Calu3 (cell line): Measurements from ENCODE around the gene MACO1. TPM values are rescaled to one million over a fixed set of nuclear protein-coding genes. Genes with fewer than 3 reads are reported as not detected.

Experiments
- BruUV-seq: library from RNA; stranded (reverse); fragments of 400-500 nt; replicated peaks from 2 replicates; lab custom pipeline; 2021; lab: Mats Ljungman, UMichigan
- CTCF ChIA-PET: fragments of 300-600 bp; sonication (Branson Sonifier 250); formaldehyde crosslinking; loops from one replicate; lab custom pipeline; 2022; ENCODE audit warnings: antibody characterized with exemption; lab: Charles Lee
- DNase-seq: peaks from one replicate; pipeline ENCODE4 v3.0.0; 2022
- H3K27ac Mint-ChIP-seq: one replicate; pipeline ENCODE4 v1.8.0; 2022; ENCODE audit warnings: mixed read lengths; ENCODE audit not compliant: unreplicated experiment
- H3K27me3 Mint-ChIP-seq: one replicate; pipeline ENCODE4 v1.8.0; 2022; ENCODE audit warnings: mixed read lengths; ENCODE audit not compliant: unreplicated experiment
- H3K36me3 Mint-ChIP-seq: one replicate; pipeline ENCODE4 v1.8.0; 2022; ENCODE audit warnings: mild to moderate bottlenecking, moderate library complexity, mixed read lengths; ENCODE audit not compliant: insufficient read depth, unreplicated experiment
- H3K4me1 Mint-ChIP-seq: one replicate; pipeline ENCODE4 v1.8.0; 2022; ENCODE audit warnings: mild to moderate bottlenecking, low read depth, mixed read lengths; ENCODE audit not compliant: unreplicated experiment
- H3K4me3 Mint-ChIP-seq: one replicate; pipeline ENCODE4 v1.8.0; 2022; ENCODE audit warnings: mild to moderate bottlenecking, low read depth, moderate library complexity, mixed read lengths; ENCODE audit not compliant: unreplicated experiment
- H3K9me3 Mint-ChIP-seq: one replicate; pipeline ENCODE4 v1.8.0; 2022; ENCODE audit warnings: low read depth, mixed read lengths; ENCODE audit not compliant: unreplicated experiment
- CTCF ChIP-seq: fragments of 200-600 bp; IDR thresholded peaks from one replicate; pipeline ENCODE4 v1.8.0; 2022; ENCODE audit warnings: antibody characterized with exemption; ENCODE audit not compliant: unreplicated experiment
- intact Hi-C: fragments of 100-400 bp; cut with micrococcal nuclease; formaldehyde crosslinking; loops from one replicate; pipeline ENCODE4 v1.10.0; 2022; ENCODE audit not compliant: unreplicated experiment
- total RNA-seq: library from RNA; stranded (reverse); gene quantifications from 2 replicates; pipeline ENCODE4 v1.2.3, GENCODE V29; 2022

The MACO1 gene
- total RNA-seq, 1 experiment from 2014 or later = 16.4 TPM

- peaks cover 10% of the 10 kb centered on the region for H3K27me3 Mint-ChIP-seq
- DNase-seq = no peak
- TF ChIP-seq CTCF = no peak
- H3K4me3 Mint-ChIP-seq = no peak overlapping the region
- CTCF ChIA-PET = no interaction called here
- intact Hi-C loops = no loop called here
- H3K4me1 Mint-ChIP-seq = no peaks in the 10 kb centered on the region
- H3K27ac Mint-ChIP-seq = no peak overlapping the region
- H3K9me3 Mint-ChIP-seq = peaks cover 2% of the 10 kb centered on the region
- H3K36me3 Mint-ChIP-seq = no peaks in the 10 kb centered on the region
- BruUV-seq = no TSS peak
Measured at GRCh38 chr1:25528881-25529517, 98.3 kb downstream of the MACO1 start.

GRCh38 chr1:25529518-25530185, 99.0 kb downstream of the MACO1 start:
- Mint-ChIP-seq H3K27ac (no peak overlapping the region), H3K9me3 (peaks cover 2% of the 10 kb centered on the region), H3K4me1 (no peaks in the 10 kb centered on the region), H3K36me3 (no peaks in the 10 kb centered on the region), H3K27me3 (peaks cover 10% of the 10 kb centered on the region), H3K4me3 (no peak overlapping the region)
- CTCF ChIA-PET = no interaction called here
- no peak for TF ChIP-seq CTCF
- DNase-seq = no peak
- intact Hi-C loops = no loop called here
- no TSS peak for BruUV-seq

GRCh38 chr1:25530186-25531081, 99.7 kb downstream of the MACO1 start:
- Mint-ChIP-seq H3K36me3 (no peaks in the 10 kb centered on the region), H3K27ac (no peak overlapping the region), H3K4me1 (no peaks in the 10 kb centered on the region), H3K9me3 (no peaks in the 10 kb centered on the region), H3K4me3 (no peak overlapping the region), H3K27me3 (peaks cover 10% of the 10 kb centered on the region)
- no peak for DNase-seq
- intact Hi-C loops = no loop called here
- no peak for TF ChIP-seq CTCF
- CTCF ChIA-PET = no interaction called here
- no TSS peak for BruUV-seq

GRCh38 chr1:25531082-25531461, 100.4 kb downstream of the MACO1 start:
- no peak overlapping the region for H3K27ac Mint-ChIP-seq
- intact Hi-C loops = no loop called here
- no peak for DNase-seq
- H3K9me3 Mint-ChIP-seq = no peaks in the 10 kb centered on the region
- no peaks in the 10 kb centered on the region for H3K4me1 Mint-ChIP-seq
- CTCF ChIA-PET = no interaction called here
- no peak overlapping the region for H3K4me3 Mint-ChIP-seq
- peaks cover 16% of the 10 kb centered on the region for H3K27me3 Mint-ChIP-seq
- no peaks in the 10 kb centered on the region for H3K36me3 Mint-ChIP-seq
- no peak for TF ChIP-seq CTCF
- no TSS peak for BruUV-seq
